Posterior vena cava (tissue), 2 donors: Measurements from ENCODE around the gene POU6F2. TPM values are rescaled to one million over a fixed set of nuclear protein-coding genes. Genes with fewer than 3 reads are reported as not detected.

Experiments
- DNase-seq: peaks from one replicate; pipeline ENCODE4 v3.0.0-alpha.2; 2020; ENCODE audit warnings: low spot score
- intact Hi-C, 2 donors: fragments of 100-400 bp; cut with DNase I; formaldehyde crosslinking; loops; one replicate each; pipeline versions ENCODE4 v1.14.1 to v1.14.2; 2022 to 2023
- total RNA-seq, 2 donors: library from RNA; stranded (reverse); fragmentation: NEBNext Ultra II Directional; extraction: Animal tissue kit (Norgen Biotek cat#: 25700); gene quantifications; one replicate each; pipeline ENCODE4 v1.2.1, GENCODE V29; 2021
- donor health status: DM: yes; HTN: yes; CAD: no.
- donor health status: DM: yes; HTN: yes; CAD: no.

The POU6F2 gene
- total RNA-seq, 2 donors from 2014 or later: 0.19 to 0.69 TPM

DNA sequence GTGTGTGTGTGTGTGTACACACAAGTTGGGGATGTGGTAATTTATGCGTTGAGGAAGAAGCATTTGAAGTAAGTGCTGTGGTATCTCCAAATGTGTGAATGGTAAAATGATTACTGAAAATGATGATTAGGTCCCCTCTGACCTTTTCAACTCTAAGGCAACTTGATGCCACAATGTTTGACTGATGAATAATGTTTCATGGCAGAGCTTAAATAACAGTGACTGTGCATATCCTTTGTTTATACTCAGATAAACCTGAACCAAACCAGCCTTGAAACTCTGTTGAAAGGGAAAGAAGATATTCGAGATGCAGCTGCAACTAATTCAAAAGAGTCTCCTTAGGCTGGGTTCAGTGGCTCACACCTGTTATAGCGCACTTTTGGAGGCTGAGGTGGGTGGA lies 523.6 kb downstream of the POU6F2 start:
- intact Hi-C loops: no loop called here
- no peak for DNase-seq

DNA sequence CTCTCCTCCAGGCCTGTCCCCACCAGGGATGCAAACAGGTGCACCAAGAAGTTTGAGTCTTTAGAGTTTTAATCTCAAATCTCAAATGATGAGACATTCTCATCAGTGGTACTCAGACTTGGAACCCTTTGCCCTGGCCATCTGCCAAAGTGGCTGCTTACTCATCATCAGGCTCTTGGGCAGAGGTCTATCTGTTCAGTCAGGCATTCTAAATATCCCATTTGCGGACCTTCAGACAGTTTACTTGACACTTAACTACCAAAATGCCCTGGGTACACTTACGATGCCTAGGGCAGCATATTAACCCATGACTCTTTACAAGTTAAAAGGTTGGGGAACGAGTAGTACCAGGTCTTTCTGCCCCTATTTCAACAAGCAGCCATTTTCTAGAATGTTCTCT lies 527.3 kb downstream of the POU6F2 start:
- intact Hi-C loops: no loop called here
- DNase-seq: no peak

DNA sequence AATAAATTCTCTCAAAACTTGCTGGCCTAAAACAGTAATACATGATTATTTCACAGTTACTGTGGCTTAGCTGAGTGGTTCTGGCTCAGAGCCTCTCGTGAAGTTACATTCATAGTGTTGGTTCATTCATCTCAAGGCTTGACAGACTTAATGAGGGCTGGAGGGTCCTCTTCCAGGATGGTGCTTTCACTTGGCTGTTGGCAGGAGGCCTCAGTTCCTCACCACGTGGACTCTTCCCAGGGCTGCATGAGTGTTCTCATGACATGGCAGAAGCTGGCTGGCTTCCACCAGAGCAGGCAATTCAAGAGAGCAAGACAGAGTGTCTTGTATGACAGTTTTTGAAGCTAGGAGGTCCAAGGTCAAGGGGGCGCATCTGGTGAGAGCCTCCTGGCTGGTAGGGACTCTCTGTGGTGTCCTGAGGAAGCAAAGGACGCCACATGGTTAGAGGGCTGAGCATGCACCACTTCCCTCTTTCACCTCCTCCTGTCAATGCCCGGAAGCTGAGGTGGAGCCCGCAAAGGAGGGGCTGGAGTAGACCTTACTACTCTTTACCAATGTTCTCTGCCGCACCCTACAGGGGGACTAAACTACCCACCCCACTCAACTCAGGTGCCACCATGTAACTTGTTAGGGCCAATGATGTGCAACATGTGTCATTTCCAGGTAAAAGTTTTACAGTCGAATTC lies 530.3 kb downstream of the POU6F2 start:
- intact Hi-C loops: no loop called here
- no peak for DNase-seq

DNA sequence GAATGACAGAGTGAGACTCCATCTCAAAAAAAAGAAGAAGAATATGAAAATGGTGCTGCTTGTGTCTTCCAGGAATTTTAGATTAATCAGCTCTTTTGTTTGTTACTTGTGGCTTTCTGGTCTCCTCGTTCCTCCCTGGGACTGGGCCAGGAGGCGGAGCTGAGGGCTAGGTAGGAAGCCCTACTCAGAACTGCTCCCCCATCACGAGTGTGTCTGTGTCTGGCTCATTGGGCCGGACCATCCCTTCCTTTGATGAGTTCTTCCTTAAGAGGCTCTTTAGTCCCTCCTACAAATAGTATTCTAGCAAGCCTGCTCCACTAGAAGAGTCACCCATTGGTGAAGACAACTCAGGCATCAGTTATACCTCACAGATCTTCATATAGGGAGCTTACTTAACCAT lies 531.7 kb downstream of the POU6F2 start:
- intact Hi-C loops: no loop called here
- no peak for DNase-seq

DNA sequence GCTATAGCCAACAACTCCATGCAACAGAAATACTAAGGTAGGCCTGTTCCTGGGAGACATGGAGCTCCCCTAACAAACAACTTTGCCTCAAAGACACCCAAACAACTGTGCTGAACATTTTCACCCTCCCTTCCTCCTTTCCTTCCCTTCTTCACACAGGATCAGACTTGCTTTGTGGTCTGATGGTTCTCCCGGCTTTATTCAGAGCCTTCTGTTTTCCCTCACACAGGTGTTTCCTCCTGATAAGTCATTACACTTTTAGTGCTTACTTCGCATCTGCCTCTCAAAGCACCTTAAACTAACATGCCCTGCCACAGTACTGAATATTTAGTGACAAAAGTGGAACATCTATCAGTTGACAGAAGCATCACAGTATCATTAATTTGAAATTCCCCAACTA lies 532.2 kb downstream of the POU6F2 start:
- no peak for DNase-seq
- intact Hi-C loops: no loop called here

DNA sequence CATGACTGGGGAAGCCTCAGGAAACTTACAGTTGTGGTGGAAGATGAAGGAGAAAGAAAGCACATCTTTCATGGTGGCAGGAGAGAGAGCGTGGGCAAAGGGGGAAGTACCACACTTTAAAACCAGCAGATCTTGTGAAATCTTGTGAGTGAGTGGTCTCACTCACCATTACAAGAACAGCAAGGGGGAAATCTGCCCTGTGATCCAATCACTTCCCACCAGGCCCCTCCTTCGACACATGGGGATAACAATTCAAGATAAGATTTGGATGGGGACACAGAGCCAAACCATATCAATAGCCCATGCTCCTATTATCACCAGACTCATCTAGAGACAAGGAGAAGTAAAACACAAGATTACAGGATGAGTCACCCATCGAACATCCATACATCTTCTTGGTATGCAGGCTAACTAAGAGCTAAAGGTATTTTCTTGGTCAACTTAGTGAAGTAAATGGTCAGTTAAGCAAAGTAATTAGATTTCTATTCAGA lies 533.2 kb downstream of the POU6F2 start:
- intact Hi-C loops: no loop called here
- no peak for DNase-seq

DNA sequence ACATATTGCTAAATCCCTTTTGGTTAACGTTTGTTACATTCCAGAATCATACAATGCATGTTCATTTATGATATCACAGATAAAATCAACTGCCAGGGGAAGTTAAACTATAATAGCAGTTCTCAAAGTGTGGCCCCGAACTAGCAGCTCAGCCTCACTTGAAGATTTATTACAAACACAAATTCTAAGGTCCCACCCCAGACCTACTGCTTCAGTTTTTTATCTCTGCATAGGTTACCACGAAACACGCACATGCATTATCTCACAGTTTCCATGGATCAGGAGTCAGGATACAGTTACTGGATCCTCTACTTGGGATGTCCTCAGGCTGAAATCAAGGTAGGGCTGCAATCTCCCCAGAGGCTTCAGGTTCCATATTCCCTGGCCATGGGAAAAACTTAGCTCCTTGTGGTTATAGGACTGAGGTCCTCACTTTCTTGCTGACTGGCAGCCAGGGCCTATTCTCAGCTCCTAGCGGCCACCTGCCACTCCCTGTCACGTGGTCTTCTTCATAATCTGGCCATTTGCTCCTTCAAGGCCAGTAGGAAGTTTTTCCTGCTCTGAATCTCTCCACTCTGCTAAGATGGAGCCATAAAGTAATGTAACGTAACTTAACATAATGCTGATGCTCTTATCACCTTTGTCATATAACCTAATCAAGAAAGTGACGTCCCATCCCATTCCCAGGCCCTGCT lies 538.0 kb downstream of the POU6F2 start:
- intact Hi-C loops: no loop called here

DNA sequence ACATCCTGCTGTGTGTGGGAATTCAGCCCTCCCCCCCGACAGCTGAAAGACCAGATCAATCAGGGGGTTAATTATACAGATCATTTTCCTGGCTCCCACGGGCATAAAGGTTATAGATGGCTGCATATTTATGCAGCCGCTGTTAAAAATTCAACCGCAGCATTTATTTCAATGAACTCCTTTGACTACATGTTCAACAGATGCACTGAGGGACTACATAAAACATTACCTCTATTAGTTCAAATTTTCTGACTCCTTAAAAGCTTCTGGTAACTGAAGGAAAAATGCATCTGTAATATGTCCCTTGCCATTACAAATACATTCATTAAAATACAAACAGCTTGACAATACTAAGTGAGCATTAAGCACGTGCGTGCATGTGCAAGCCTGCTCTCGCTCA lies 538.8 kb downstream of the POU6F2 start:
- intact Hi-C loops: no loop called here
- no peak for DNase-seq

More for the DNA sequence above, 538.0 kb downstream of the POU6F2 start:
- DNase-seq: no peak

DNA sequence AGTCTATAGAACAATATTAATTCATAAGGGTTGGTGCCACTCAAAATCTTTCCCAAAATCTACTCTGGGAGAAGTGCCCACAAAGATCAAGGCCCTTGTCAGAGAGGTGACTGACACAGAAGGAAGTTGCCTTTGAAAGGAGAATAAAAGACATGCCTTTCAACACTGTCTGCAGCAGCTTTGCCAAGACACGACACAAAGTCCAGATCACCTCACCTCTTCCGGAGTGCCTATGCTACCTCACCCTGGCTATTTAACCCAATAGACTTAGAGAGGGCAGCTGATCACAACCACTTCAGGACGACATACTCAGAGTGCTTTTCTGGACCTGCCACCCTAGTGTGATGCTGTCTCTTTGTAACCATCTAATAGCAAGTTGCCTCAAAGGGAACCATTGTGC lies 539.5 kb downstream of the POU6F2 start:
- DNase-seq: no peak

More for the DNA sequence above, 539.5 kb downstream of the POU6F2 start:
- intact Hi-C loops: no loop called here

Other genes starting within 250 kb of the POU6F2 start
- 10 to 100 TPM; 60.6 to 61.0 TPM for gene VPS41, start 68.7 kb upstream of the POU6F2 start, total RNA-seq